Neural progenitor cell (in vitro differentiated cells): Measurements from ENCODE around the gene VIL1.

Experiments
- CTCF ChIP-seq: fragments of 200-600 bp; sonication (generic); IDR thresholded peaks from 2 replicates; pipeline ENCODE4 v1.5.1; 2017; ENCODE audit warnings: antibody characterized with exemption, mild to moderate bottlenecking
- EZH2 ChIP-seq: fragments of 200-600 bp; sonication (generic); IDR thresholded peaks from 2 replicates; pipeline ENCODE4 v1.6.1; 2017; ENCODE audit warnings: antibody characterized with exemption, mild to moderate bottlenecking, moderate library complexity
- EZH2phosphoT487 ChIP-seq: fragments of 200-600 bp; sonication (generic); IDR thresholded peaks from 2 replicates; pipeline ENCODE4 v1.6.1; 2017; ENCODE audit warnings: antibody characterized with exemption

GRCh38 chr2:218397463-218397819 is 21.5 kb upstream of the VIL1 start:
- TF ChIP-seq EZH2: no peak
- no peak for TF ChIP-seq CTCF
- TF ChIP-seq EZH2phosphoT487: no peak
